ENCODE measurements around the gene TUBA4B.

DNA sequence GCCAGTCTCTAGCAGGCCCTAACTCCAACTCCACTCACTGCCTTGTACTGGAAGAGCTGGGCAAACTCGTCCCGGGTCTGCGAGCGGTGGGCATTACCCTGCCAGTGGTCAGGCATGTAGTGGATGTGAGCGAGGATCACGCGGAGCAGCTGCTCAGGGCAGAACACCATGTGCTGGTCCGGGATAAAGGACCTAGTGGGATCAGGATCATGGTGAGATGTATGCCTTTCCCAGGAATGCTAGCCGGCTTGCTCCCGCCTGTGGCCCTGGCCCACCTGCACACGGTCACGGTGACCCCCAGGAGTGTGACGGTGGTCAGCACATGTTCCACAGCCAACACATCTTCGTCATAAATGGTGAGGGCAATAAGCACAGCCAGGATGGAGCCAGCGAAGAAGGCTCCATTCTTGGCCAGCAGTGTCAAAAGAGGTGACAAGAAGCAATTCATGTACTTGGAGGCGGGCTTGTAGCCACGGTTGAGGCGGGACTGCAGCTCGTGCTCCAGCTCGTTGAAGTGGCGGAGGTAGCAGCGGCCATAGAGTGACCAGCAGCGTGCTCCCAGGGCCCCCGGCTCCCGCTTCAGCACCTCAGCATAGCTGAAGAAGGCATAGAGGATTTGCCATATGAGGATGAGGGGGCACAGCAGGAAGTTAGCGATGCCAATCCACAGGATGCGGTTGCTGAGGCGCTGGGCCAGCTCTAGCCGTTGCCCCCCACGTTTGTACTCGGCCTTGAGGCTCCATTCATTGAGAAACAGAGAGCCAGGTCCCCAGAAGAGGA lies 29.0 kb upstream of the TUBA4B start:
- TF ChIP-seq, protein P1, sequence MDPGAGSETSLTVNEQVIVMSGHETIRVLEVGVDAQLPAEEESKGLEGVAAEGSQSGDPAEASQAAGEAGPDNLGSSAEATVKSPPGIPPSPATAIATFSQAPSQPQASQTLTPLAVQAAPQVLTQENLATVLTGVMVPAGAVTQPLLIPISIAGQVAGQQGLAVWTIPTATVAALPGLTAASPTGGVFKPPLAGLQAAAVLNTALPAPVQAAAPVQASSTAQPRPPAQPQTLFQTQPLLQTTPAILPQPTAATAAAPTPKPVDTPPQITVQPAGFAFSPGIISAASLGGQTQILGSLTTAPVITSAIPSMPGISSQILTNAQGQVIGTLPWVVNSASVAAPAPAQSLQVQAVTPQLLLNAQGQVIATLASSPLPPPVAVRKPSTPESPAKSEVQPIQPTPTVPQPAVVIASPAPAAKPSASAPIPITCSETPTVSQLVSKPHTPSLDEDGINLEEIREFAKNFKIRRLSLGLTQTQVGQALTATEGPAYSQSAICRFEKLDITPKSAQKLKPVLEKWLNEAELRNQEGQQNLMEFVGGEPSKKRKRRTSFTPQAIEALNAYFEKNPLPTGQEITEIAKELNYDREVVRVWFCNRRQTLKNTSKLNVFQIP (CRISPR knock-in tag; IDR thresholded peaks at IDR 0.05; ENCODE audit: borderline replicate concordance, low read depth), result no peak
- TF ChIP-seq, protein P2, sequence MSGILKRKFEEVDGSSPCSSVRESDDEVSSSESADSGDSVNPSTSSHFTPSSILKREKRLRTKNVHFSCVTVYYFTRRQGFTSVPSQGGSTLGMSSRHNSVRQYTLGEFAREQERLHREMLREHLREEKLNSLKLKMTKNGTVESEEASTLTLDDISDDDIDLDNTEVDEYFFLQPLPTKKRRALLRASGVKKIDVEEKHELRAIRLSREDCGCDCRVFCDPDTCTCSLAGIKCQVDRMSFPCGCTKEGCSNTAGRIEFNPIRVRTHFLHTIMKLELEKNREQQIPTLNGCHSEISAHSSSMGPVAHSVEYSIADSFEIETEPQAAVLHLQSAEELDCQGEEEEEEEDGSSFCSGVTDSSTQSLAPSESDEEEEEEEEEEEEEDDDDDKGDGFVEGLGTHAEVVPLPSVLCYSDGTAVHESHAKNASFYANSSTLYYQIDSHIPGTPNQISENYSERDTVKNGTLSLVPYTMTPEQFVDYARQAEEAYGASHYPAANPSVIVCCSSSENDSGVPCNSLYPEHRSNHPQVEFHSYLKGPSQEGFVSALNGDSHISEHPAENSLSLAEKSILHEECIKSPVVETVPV (CRISPR knock-in tag; IDR thresholded peaks at IDR 0.05), result no peak
- TF ChIP-seq ZFP30 (CRISPR knock-in tag; IDR thresholded peaks at IDR 0.05) (no peak), ZC3H10 (CRISPR knock-in tag; IDR thresholded peaks at IDR 0.05) (no peak), ZNF70 (CRISPR knock-in tag; IDR thresholded peaks at IDR 0.05) (no peak), ARNTL (CRISPR knock-in tag; IDR thresholded peaks at IDR 0.05; ENCODE audit: borderline replicate concordance, low read depth) (no peak), TCF4 (CRISPR knock-in tag; IDR thresholded peaks at IDR 0.05; ENCODE audit: borderline replicate concordance) (no peak), BACH2 (CRISPR knock-in tag; IDR thresholded peaks at IDR 0.05; ENCODE audit: borderline replicate concordance) (no peak)
- TF ChIP-seq, protein P3, sequence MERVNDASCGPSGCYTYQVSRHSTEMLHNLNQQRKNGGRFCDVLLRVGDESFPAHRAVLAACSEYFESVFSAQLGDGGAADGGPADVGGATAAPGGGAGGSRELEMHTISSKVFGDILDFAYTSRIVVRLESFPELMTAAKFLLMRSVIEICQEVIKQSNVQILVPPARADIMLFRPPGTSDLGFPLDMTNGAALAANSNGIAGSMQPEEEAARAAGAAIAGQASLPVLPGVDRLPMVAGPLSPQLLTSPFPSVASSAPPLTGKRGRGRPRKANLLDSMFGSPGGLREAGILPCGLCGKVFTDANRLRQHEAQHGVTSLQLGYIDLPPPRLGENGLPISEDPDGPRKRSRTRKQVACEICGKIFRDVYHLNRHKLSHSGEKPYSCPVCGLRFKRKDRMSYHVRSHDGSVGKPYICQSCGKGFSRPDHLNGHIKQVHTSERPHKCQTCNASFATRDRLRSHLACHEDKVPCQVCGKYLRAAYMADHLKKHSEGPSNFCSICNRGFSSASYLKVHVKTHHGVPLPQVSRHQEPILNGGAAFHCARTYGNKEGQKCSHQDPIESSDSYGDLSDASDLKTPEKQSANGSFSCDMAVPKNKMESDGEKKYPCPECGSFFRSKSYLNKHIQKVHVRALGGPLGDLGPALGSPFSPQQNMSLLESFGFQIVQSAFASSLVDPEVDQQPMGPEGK (CRISPR knock-in tag; IDR thresholded peaks at IDR 0.05; ENCODE audit: borderline replicate concordance), result no peak
- TF ChIP-seq, protein P4, sequence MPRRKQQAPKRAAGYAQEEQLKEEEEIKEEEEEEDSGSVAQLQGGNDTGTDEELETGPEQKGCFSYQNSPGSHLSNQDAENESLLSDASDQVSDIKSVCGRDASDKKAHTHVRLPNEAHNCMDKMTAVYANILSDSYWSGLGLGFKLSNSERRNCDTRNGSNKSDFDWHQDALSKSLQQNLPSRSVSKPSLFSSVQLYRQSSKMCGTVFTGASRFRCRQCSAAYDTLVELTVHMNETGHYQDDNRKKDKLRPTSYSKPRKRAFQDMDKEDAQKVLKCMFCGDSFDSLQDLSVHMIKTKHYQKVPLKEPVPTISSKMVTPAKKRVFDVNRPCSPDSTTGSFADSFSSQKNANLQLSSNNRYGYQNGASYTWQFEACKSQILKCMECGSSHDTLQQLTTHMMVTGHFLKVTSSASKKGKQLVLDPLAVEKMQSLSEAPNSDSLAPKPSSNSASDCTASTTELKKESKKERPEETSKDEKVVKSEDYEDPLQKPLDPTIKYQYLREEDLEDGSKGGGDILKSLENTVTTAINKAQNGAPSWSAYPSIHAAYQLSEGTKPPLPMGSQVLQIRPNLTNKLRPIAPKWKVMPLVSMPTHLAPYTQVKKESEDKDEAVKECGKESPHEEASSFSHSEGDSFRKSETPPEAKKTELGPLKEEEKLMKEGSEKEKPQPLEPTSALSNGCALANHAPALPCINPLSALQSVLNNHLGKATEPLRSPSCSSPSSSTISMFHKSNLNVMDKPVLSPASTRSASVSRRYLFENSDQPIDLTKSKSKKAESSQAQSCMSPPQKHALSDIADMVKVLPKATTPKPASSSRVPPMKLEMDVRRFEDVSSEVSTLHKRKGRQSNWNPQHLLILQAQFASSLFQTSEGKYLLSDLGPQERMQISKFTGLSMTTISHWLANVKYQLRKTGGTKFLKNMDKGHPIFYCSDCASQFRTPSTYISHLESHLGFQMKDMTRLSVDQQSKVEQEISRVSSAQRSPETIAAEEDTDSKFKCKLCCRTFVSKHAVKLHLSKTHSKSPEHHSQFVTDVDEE (CRISPR knock-in tag; IDR thresholded peaks at IDR 0.05), result no peak
